ENCODE measurements around the gene DPP6. TPM values are rescaled to one million over a fixed set of nuclear protein-coding genes. Genes with fewer than 3 reads are reported as not detected.

The DPP6 gene
- total and polyA plus RNA-seq, 11 donors: 0.05 to 2.9 (median 0.11) TPM; not detected in 3

- DNase-seq (no peak), ATAC-seq (no peak)
- Histone ChIP-seq H3K9me3 (no peaks in the 10 kb centered on the region), H3K27ac (no peak overlapping the region), H3K4me3 (no peak overlapping the region), H3K27me3 (peaks cover 3 to 56% (median 12%) of the 10 kb centered on the region in 9 donors), H3K36me3 (no peaks in the 10 kb centered on the region), H3K4me1 (peaks cover 0 to 7% (median 0%) of the 10 kb centered on the region in 12 donors)
- TF ChIP-seq CTCF (IDR thresholded peaks at IDR 0.05) (no peak), POLR2A (IDR thresholded peaks at IDR 0.05) (no peak)
- 73 to 87% (median 80%) methylated on average over 7 of the region's 7 CpGs for WGBS, 4 donors
- intact Hi-C loops (cut with DNase I): no loop called here
These were observed 740.3 kb downstream of the DPP6 start for GRCh38 chr7:154792436-154793055.

- intact Hi-C loops (cut with DNase I): no loop called here
- H3K36me3 ChIP-seq: no peaks in the 10 kb centered on the region
- WGBS, 4 donors: 9 to 21% (median 15%) methylated on average over 17 to 50 of the region's 50 CpGs
- TF ChIP-seq POLR2A (IDR thresholded peaks at IDR 0.05): no peak
- TF ChIP-seq CTCF (IDR thresholded peaks at IDR 0.05): peak in 10 of 12 donors; percentile 6 to 41 (median 20)
- no peaks in the 10 kb centered on the region for H3K9me3 ChIP-seq
- DNase-seq: peak in 1 of 5 donors; percentile 57
- H3K27me3 ChIP-seq: peaks cover 3 to 55% (median 12%) of the 10 kb centered on the region in 9 donors
- peaks cover 0 to 7% (median 0%) of the 10 kb centered on the region in 12 donors for H3K4me1 ChIP-seq
- ATAC-seq: peak in 2 of 4 donors; percentile 45 to 67
- H3K4me3 ChIP-seq: no peak overlapping the region
- H3K27ac ChIP-seq: no peak overlapping the region
These were observed 742.1 kb downstream of the DPP6 start for GRCh38 chr7:154794147-154794780.

- no peaks in the 10 kb centered on the region for H3K9me3 ChIP-seq
- no peak for DNase-seq
- peaks cover 0 to 7% (median 0%) of the 10 kb centered on the region in 12 donors for H3K4me1 ChIP-seq
- 43 to 50% (median 45%) methylated on average over 4 of the region's 4 CpGs for WGBS, 4 donors
- no peak overlapping the region for H3K4me3 ChIP-seq
- ATAC-seq: no peak
- TF ChIP-seq POLR2A (IDR thresholded peaks at IDR 0.05) (no peak), CTCF (IDR thresholded peaks at IDR 0.05) (no peak)
- H3K27me3 ChIP-seq: peaks cover 3 to 47% (median 12%) of the 10 kb centered on the region in 9 donors
- no peak overlapping the region for H3K27ac ChIP-seq
- no peaks in the 10 kb centered on the region for H3K36me3 ChIP-seq
- intact Hi-C loops (cut with DNase I): no loop called here
These were observed 742.8 kb downstream of the DPP6 start for GRCh38 chr7:154795014-154795413.

- H3K4me3 ChIP-seq: no peak overlapping the region
- 77 to 82% (median 78%) methylated on average over 13 of the region's 13 CpGs for WGBS, 4 donors
- H3K36me3 ChIP-seq: no peaks in the 10 kb centered on the region
- no peak for DNase-seq
- H3K9me3 ChIP-seq: no peaks in the 10 kb centered on the region
- H3K27me3 ChIP-seq: peaks cover 3 to 43% (median 12%) of the 10 kb centered on the region in 9 donors
- no peak overlapping the region for H3K27ac ChIP-seq
- H3K4me1 ChIP-seq: peaks cover 0 to 7% (median 0%) of the 10 kb centered on the region in 12 donors
- ATAC-seq: no peak
- intact Hi-C loops (cut with DNase I): no loop called here
- no peak for TF ChIP-seq CTCF (IDR thresholded peaks at IDR 0.05)
- no peak for TF ChIP-seq POLR2A (IDR thresholded peaks at IDR 0.05)
These were observed 743.2 kb downstream of the DPP6 start for GRCh38 chr7:154795437-154795836.

Data from heart left ventricle (tissue), 16 donors.